ENCODE data around the gene MMP10.
"Not testable (repeated sequence)": the region's sequence is repeated elsewhere in the genome, so short reads cannot be mapped to it uniquely, and the experiment has no call there.

The MMP10 gene

GRCh38 chr11:102753267-102753666 is 27.2 kb downstream of the MMP10 start:
- DNase-seq (ENCODE audit: low read depth), result no peak
- no peak for TF ChIP-seq CTCF (conservative IDR thresholded peaks at IDR 0.05; ENCODE audit: low read depth, low read length)
- no peak overlapping the region for H3K4me3 ChIP-seq (ENCODE audit: low read length)

- no peak overlapping the region for H3K4me3 ChIP-seq (ENCODE audit: low read length)
- no peak for DNase-seq (ENCODE audit: low read depth)
- TF ChIP-seq CTCF (conservative IDR thresholded peaks at IDR 0.05; ENCODE audit: low read depth, low read length), result no peak
These were observed 28.8 kb downstream of the MMP10 start for GRCh38 chr11:102751673-102752072.

- H3K4me3 ChIP-seq (ENCODE audit: low read length), result no peak overlapping the region
- no peak for DNase-seq (ENCODE audit: low read depth)
- no peak for TF ChIP-seq CTCF (conservative IDR thresholded peaks at IDR 0.05; ENCODE audit: low read depth, low read length)
These were observed 31.2 kb downstream of the MMP10 start for GRCh38 chr11:102749101-102749722.

GRCh38 chr11:102746746-102747578 is 33.5 kb downstream of the MMP10 start:
- H3K4me3 ChIP-seq (ENCODE audit: low read length), result not testable (repeated sequence)

GRCh38 chr11:102734650-102735049 is 45.8 kb downstream of the MMP10 start:
- no peak for DNase-seq (ENCODE audit: low read depth)

More at GRCh38 chr11:102746746-102747578, 33.5 kb downstream of the MMP10 start:
- not testable (repeated sequence) for DNase-seq (ENCODE audit: low read depth)

GRCh38 chr11:102733232-102733875 is 47.1 kb downstream of the MMP10 start:
- DNase-seq (ENCODE audit: low read depth), result peak; percentile 7
- TF ChIP-seq CTCF (conservative IDR thresholded peaks at IDR 0.05; ENCODE audit: low read depth, low read length), result peak; percentile 87
- H3K4me3 ChIP-seq (ENCODE audit: low read length), result no peak overlapping the region

More at GRCh38 chr11:102734650-102735049, 45.8 kb downstream of the MMP10 start:
- H3K4me3 ChIP-seq (ENCODE audit: low read length), result no peak overlapping the region
- TF ChIP-seq CTCF (conservative IDR thresholded peaks at IDR 0.05; ENCODE audit: low read depth, low read length), result no peak

GRCh38 chr11:102730944-102731343 is 49.5 kb downstream of the MMP10 start:
- not testable (repeated sequence) for DNase-seq (ENCODE audit: low read depth); H3K4me3 ChIP-seq (ENCODE audit: low read length)

All from retinal pigment epithelial cell (primary cell).